Peyer's patch (tissue), 4 donors: ENCODE measurements around the gene RPS6KA5. TPM values are rescaled to one million over a fixed set of nuclear protein-coding genes. Genes with fewer than 3 reads are reported as not detected.

Source experiments
- DNase-seq, 3 donors: peaks; one replicate each; pipeline ENCODE4 v3.0.0-alpha.2; 2017 to 2019
- H3K27ac ChIP-seq, 4 donors: fragments of 200-600 bp; sonication (generic); one replicate each; pipeline ENCODE4 v1.5.1; 2016 to 2019
- H3K27me3 ChIP-seq, 2 donors: fragments of 200-600 bp; sonication (generic); one replicate each; pipeline ENCODE4 v1.5.1; 2019
- H3K36me3 ChIP-seq, 3 donors: fragments of 200-600 bp; sonication (generic); one replicate each; pipeline ENCODE4 v1.5.1; 2016 to 2019
- H3K4me1 ChIP-seq, 4 donors: fragments of 200-600 bp; sonication (generic); one replicate each; pipeline ENCODE4 v1.5.1; 2016 to 2019
- H3K4me3 ChIP-seq, 4 donors: fragments of 200-600 bp; sonication (generic); 1 replicate in 3 of 4; 2 replicates in 1 of 4; pipeline ENCODE4 v1.5.1; 2016 to 2019; ENCODE audit warnings: mild to moderate bottlenecking in 1 of 4
- H3K9me3 ChIP-seq, 4 donors: fragments of 200-600 bp; sonication (generic); one replicate each; pipeline ENCODE4 v1.5.1; 2016 to 2019; ENCODE audit warnings: mild to moderate bottlenecking in 1 of 4
- CTCF ChIP-seq, 6 experiments: fragments of 450-650 bp in 4 of 6; fragments of 200-600 bp in 2 of 6; sonication (generic) in 1 of 6; IDR thresholded peaks; one replicate each; pipeline ENCODE4 v1.5.1; 2017 to 2019; ENCODE audit warnings: antibody characterized with exemption in 6 of 6, mild to moderate bottlenecking in 3 of 6, moderate library complexity in 1 of 6
- POLR2A ChIP-seq, 2 donors: fragments of 450-650 bp; IDR thresholded peaks; one replicate each; pipeline ENCODE4 v1.5.1; 2017; ENCODE audit warnings: antibody characterized with exemption in 2 of 2, mild to moderate bottlenecking in 2 of 2, moderate library complexity in 2 of 2
- total RNA-seq, 4 donors: library from RNA; depleted of rRNA; stranded (reverse); fragments of >200 nt; gene quantifications; one replicate each; pipeline ENCODE4 v1.1.0, GENCODE V29; 2016

RPS6KA5 gene
- total RNA-seq, 4 donors from 2014 or later: 10.3 to 15.1 (median 10.6) TPM

GRCh38 chr14:91075553-91075952, 15.1 kb upstream of the RPS6KA5 start:
- no peak for TF ChIP-seq CTCF (IDR thresholded peaks at IDR 0.05)
- TF ChIP-seq POLR2A (IDR thresholded peaks at IDR 0.05): no peak
- H3K27me3 ChIP-seq: no peaks in the 10 kb centered on the region
- H3K27ac ChIP-seq: no peak overlapping the region
- H3K4me3 ChIP-seq: no peak overlapping the region
- H3K36me3 ChIP-seq: no peaks in the 10 kb centered on the region
- H3K9me3 ChIP-seq: no peaks in the 10 kb centered on the region
- no peaks in the 10 kb centered on the region for H3K4me1 ChIP-seq
- no peak for DNase-seq

- no peak overlapping the region for H3K4me3 ChIP-seq
- DNase-seq: no peak
- no peaks in the 10 kb centered on the region for H3K9me3 ChIP-seq
- H3K27ac ChIP-seq: no peak overlapping the region
- H3K27me3 ChIP-seq: no peaks in the 10 kb centered on the region
- H3K36me3 ChIP-seq: no peaks in the 10 kb centered on the region
- TF ChIP-seq CTCF (IDR thresholded peaks at IDR 0.05) (no peak), POLR2A (IDR thresholded peaks at IDR 0.05) (no peak)
- H3K4me1 ChIP-seq: no peaks in the 10 kb centered on the region
Observed at GRCh38 chr14:91070572-91070971, 10.1 kb upstream of the RPS6KA5 start.

- no peak overlapping the region for H3K27ac ChIP-seq
Observed at GRCh38 chr14:91068642-91069041, 8.2 kb upstream of the RPS6KA5 start.

GRCh38 chr14:91067186-91067585, 6.7 kb upstream of the RPS6KA5 start:
- Histone ChIP-seq H3K27ac (no peak overlapping the region), H3K36me3 (no peaks in the 10 kb centered on the region), H3K27me3 (no peaks in the 10 kb centered on the region), H3K4me3 (no peak overlapping the region), H3K9me3 (no peaks in the 10 kb centered on the region), H3K4me1 (peaks cover 0 to 16% (median 1%) of the 10 kb centered on the region in 4 donors)
- TF ChIP-seq CTCF (IDR thresholded peaks at IDR 0.05) (no peak), POLR2A (IDR thresholded peaks at IDR 0.05) (no peak)
- no peak for DNase-seq

More at GRCh38 chr14:91068642-91069041, 8.2 kb upstream of the RPS6KA5 start:
- TF ChIP-seq POLR2A (IDR thresholded peaks at IDR 0.05) (no peak), CTCF (IDR thresholded peaks at IDR 0.05) (no peak)
- no peaks in the 10 kb centered on the region for H3K36me3 ChIP-seq
- H3K9me3 ChIP-seq: no peaks in the 10 kb centered on the region
- H3K4me1 ChIP-seq: peaks cover 0 to 4% (median 0%) of the 10 kb centered on the region in 4 donors
- H3K4me3 ChIP-seq: no peak overlapping the region
- no peaks in the 10 kb centered on the region for H3K27me3 ChIP-seq
- no peak for DNase-seq

GRCh38 chr14:91065266-91065665, 4.8 kb upstream of the RPS6KA5 start:
- Histone ChIP-seq H3K4me3 (no peak overlapping the region), H3K9me3 (no peaks in the 10 kb centered on the region), H3K4me1 (peaks cover 0 to 24% (median 5%) of the 10 kb centered on the region in 4 donors), H3K27ac (no peak overlapping the region), H3K27me3 (no peaks in the 10 kb centered on the region), H3K36me3 (no peaks in the 10 kb centered on the region)
- no peak for DNase-seq
- TF ChIP-seq CTCF (IDR thresholded peaks at IDR 0.05): no peak
- TF ChIP-seq POLR2A (IDR thresholded peaks at IDR 0.05): no peak

- Histone ChIP-seq H3K27ac (peak overlapping the region; percentile 48 to 70 (median 56)), H3K4me1 (peaks cover 0 to 24% (median 10%) of the 10 kb centered on the region in 4 donors), H3K4me3 (no peak overlapping the region), H3K9me3 (no peaks in the 10 kb centered on the region), H3K36me3 (no peaks in the 10 kb centered on the region), H3K27me3 (no peaks in the 10 kb centered on the region)
- TF ChIP-seq POLR2A (IDR thresholded peaks at IDR 0.05) (no peak), CTCF (IDR thresholded peaks at IDR 0.05) (no peak)
- DNase-seq: no peak
Observed at GRCh38 chr14:91063119-91063518, 2.7 kb upstream of the RPS6KA5 start.
